ENCODE data around the gene SBF2.
"Not testable (repeated sequence)": the region's sequence is repeated elsewhere in the genome, so short reads cannot be mapped to it uniquely, and the experiment has no call there.

Gene SBF2

DNA sequence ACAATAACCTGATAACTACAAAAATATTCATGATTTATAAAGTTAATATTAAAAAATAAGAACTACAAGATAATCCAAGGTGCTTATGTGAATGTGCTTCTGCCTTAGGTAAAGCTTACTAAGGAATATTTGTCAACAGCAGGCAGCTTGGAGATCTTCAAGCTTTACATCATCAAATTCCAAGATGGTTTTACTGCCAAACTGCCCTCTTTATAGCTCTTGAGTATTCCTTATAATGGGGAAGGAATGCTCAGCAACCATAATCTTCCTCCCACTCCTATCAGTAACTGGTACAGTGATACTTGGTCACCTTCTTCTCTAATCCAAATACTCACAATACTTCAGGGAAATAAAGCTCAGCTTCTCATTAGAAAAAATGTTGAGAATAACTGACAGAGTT is 30.1 kb downstream of the SBF2 start:
- Histone ChIP-seq H3K4me3 (no peak overlapping the region), H3K27ac (no peak overlapping the region)
- DNase-seq (ENCODE audit: low spot score), result no peak
- TF ChIP-seq, protein P1, sequence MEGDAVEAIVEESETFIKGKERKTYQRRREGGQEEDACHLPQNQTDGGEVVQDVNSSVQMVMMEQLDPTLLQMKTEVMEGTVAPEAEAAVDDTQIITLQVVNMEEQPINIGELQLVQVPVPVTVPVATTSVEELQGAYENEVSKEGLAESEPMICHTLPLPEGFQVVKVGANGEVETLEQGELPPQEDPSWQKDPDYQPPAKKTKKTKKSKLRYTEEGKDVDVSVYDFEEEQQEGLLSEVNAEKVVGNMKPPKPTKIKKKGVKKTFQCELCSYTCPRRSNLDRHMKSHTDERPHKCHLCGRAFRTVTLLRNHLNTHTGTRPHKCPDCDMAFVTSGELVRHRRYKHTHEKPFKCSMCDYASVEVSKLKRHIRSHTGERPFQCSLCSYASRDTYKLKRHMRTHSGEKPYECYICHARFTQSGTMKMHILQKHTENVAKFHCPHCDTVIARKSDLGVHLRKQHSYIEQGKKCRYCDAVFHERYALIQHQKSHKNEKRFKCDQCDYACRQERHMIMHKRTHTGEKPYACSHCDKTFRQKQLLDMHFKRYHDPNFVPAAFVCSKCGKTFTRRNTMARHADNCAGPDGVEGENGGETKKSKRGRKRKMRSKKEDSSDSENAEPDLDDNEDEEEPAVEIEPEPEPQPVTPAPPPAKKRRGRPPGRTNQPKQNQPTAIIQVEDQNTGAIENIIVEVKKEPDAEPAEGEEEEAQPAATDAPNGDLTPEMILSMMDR (IDR thresholded peaks at IDR 0.05), result no peak

DNA sequence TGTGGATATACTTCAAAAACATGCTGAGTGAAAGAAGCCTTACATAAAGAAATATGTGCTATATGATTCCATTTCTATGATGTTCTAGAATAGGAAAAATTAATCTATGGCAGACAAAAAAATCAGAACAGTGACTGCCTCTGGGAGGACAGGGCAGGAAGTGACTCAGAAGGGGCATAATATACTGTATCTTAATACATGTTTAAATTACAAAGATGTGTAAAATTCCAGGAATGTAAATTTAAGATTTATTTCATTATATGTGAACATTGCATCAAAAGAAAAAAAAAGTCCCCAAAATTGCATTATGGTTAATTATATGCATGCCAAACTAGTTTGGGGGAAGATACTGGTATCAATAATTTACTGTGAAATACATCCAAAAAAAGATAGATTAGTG is 32.2 kb downstream of the SBF2 start:
- no peak for DNase-seq (ENCODE audit: low spot score)
- Histone ChIP-seq H3K4me3 (no peak overlapping the region), H3K27ac (no peak overlapping the region)
- TF ChIP-seq, protein P1 (IDR thresholded peaks at IDR 0.05), result no peak

- H3K27ac ChIP-seq, result no peak overlapping the region
- TF ChIP-seq, protein P1 (IDR thresholded peaks at IDR 0.05), result no peak
- H3K4me3 ChIP-seq, result no peak overlapping the region
- DNase-seq (ENCODE audit: low spot score), result no peak
Measured at GRCh38 chr11:10257478-10257877, 36.5 kb downstream of the SBF2 start.

DNA sequence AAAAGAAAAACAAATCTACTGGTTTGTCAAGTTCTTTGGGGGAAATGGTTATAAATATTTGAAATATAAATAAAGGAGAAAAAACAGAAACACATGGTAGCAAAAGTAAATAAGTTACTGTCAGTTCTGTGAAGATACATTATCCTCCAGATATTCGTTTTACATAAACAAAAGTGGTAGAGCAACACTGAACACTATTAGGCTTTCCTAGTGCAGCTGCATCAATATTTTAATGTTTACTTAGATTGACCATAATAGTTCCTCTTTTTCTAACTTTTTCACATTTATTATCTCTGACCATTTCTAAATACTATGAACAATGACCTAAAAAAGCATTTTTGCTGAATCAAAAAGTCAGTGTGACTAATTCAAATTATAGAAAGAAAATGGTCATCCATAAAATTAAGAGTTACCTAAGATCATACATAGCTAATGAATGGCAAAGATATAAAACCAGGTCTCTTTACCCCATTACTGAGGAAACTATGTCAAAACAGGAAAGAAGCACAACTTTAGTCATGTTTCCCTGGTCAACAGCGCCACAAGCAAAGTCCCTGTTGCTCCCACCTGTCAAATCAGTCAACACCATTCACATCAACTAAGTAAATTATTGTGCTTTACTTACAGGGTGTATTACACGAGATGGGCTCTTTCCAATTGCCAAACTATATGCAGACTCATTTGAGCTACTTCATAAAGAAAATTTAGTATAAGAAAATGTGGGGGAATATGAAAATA is 38.5 kb downstream of the SBF2 start:
- no peak overlapping the region for H3K27ac ChIP-seq
- no peak overlapping the region for H3K4me3 ChIP-seq
- DNase-seq (ENCODE audit: low spot score), result no peak
- TF ChIP-seq, protein P1 (IDR thresholded peaks at IDR 0.05), result no peak

- H3K4me3 ChIP-seq; DNase-seq (ENCODE audit: low spot score): not testable (repeated sequence)
Measured at GRCh38 chr11:10249448-10250131, 44.4 kb downstream of the SBF2 start.

DNA sequence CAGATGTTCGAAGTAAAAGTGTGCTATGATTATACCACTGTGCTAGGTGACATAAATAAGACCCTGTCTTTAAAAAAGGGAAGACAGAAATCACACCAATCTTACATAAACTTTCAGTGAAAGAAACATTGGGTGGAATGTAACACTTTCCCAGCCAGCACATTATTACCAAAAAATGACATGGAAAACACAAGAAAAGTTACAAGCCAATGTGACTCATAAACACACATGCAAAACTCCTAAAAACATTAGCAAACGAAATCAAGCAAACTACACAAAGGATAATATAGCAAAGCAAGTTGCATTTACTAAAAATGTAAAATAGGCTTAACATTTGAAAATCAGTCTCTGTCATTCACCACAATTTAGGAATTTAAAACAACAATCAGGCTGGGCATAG is 47.0 kb downstream of the SBF2 start:
- no peak overlapping the region for H3K27ac ChIP-seq
- no peak for DNase-seq (ENCODE audit: low spot score)
- H3K4me3 ChIP-seq, result no peak overlapping the region
- TF ChIP-seq, protein P1 (IDR thresholded peaks at IDR 0.05), result no peak

More at GRCh38 chr11:10249448-10250131, 44.4 kb downstream of the SBF2 start:
- H3K27ac ChIP-seq, result not testable (repeated sequence)

GRCh38 chr11:10243896-10244575 is 50.0 kb downstream of the SBF2 start:
- DNase-seq (ENCODE audit: low spot score), result no peak
- H3K27ac ChIP-seq, result no peak overlapping the region
- H3K4me3 ChIP-seq, result no peak overlapping the region
- TF ChIP-seq, protein P1 (IDR thresholded peaks at IDR 0.05), result no peak
